ENCODE data around the gene TAP2. TPM values are rescaled to one million over a fixed set of nuclear protein-coding genes. Genes with fewer than 3 reads are reported as not detected.

The TAP2 gene
- total and polyA plus RNA-seq, 2 of the 13 experiments (the other 11 are each of a cell fraction or from before 2014, with no cell fraction given), result 10.3 to 17.6 TPM

DNA sequence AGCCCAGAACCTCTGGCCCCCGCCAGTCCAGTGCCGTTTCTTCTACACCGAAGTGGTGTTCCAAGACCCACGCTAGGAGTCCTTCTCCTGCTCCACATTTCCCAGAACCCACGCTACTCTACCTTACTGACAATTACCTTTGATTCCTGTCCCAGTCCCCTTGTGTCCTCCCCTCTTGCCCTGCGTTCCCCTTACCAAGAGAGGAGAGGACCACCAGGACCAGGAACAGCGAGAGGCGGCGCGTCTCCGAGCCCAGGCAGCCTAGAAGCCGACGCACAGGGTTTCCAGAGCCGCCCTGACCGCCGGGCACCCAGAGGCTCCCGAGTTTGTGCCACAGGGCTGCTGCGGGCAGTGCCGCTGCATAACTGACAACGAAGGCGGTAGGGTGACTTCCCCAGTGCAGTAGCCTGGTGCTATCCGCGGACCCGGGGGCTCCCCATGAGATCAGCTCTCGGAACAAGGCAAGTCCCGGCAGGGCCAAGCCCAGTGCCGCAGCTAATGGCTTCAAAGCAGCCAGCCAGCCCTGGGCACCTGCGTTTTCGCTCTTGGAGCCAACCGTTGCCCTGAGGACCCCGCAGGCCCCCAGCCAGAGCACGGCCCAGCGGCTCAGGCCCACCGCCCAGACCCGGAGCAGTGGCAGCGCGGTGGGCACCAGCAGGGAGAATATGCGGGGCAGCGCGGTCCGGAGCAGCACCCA is 14.5 kb upstream of the TAP2 start (continued):
- TF ChIP-seq, protein P1, sequence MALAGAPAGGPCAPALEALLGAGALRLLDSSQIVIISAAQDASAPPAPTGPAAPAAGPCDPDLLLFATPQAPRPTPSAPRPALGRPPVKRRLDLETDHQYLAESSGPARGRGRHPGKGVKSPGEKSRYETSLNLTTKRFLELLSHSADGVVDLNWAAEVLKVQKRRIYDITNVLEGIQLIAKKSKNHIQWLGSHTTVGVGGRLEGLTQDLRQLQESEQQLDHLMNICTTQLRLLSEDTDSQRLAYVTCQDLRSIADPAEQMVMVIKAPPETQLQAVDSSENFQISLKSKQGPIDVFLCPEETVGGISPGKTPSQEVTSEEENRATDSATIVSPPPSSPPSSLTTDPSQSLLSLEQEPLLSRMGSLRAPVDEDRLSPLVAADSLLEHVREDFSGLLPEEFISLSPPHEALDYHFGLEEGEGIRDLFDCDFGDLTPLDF (CRISPR knock-in tag; IDR thresholded peaks at IDR 0.05), result no peak; the same call in 1 of the 2 replicates
- TF ChIP-seq ZNF557 (CRISPR knock-in tag; IDR thresholded peaks at IDR 0.05) (no peak), MTA3 (CRISPR knock-in tag; IDR thresholded peaks at IDR 0.05) (no peak), TAF15 (IDR thresholded peaks at IDR 0.05; ENCODE audit: low read depth, low read length, poor library complexity, severe bottlenecking) (no peak), SRF (IDR thresholded peaks at IDR 0.05; ENCODE audit: low read depth, low read length) (no peak), RXRB (CRISPR knock-in tag; IDR thresholded peaks at IDR 0.05; ENCODE audit: borderline replicate concordance) (no peak; the same call in 1 of the 2 replicates), MZF1 (CRISPR knock-in tag; IDR thresholded peaks at IDR 0.05; ENCODE audit: borderline replicate concordance) (no peak), ZFP41 (CRISPR knock-in tag; IDR thresholded peaks at IDR 0.05; ENCODE audit: borderline replicate concordance) (no peak), ZFP82 (CRISPR knock-in tag; IDR thresholded peaks at IDR 0.05; ENCODE audit: borderline replicate concordance) (no peak), ZNF550 (CRISPR knock-in tag; IDR thresholded peaks at IDR 0.05; ENCODE audit: borderline replicate concordance) (no peak), KDM1A (CRISPR knock-in tag; IDR thresholded peaks at IDR 0.05) (no peak; the same call in 1 of the 2 replicates), ZNF430 (CRISPR knock-in tag; IDR thresholded peaks at IDR 0.05) (no peak), FOXK1 (CRISPR knock-in tag; IDR thresholded peaks at IDR 0.05; ENCODE audit: borderline replicate concordance, low read depth) (peak; percentile 17; the same call in 1 of the 2 replicates), ZNF138 (CRISPR knock-in tag; IDR thresholded peaks at IDR 0.05; ENCODE audit: low read depth) (no peak), FOSL2 (CRISPR knock-in tag; IDR thresholded peaks at IDR 0.05) (no peak), CHD2 (IDR thresholded peaks at IDR 0.05; ENCODE audit: low read depth, low read length) (no peak)
- TF ChIP-seq, protein P2, sequence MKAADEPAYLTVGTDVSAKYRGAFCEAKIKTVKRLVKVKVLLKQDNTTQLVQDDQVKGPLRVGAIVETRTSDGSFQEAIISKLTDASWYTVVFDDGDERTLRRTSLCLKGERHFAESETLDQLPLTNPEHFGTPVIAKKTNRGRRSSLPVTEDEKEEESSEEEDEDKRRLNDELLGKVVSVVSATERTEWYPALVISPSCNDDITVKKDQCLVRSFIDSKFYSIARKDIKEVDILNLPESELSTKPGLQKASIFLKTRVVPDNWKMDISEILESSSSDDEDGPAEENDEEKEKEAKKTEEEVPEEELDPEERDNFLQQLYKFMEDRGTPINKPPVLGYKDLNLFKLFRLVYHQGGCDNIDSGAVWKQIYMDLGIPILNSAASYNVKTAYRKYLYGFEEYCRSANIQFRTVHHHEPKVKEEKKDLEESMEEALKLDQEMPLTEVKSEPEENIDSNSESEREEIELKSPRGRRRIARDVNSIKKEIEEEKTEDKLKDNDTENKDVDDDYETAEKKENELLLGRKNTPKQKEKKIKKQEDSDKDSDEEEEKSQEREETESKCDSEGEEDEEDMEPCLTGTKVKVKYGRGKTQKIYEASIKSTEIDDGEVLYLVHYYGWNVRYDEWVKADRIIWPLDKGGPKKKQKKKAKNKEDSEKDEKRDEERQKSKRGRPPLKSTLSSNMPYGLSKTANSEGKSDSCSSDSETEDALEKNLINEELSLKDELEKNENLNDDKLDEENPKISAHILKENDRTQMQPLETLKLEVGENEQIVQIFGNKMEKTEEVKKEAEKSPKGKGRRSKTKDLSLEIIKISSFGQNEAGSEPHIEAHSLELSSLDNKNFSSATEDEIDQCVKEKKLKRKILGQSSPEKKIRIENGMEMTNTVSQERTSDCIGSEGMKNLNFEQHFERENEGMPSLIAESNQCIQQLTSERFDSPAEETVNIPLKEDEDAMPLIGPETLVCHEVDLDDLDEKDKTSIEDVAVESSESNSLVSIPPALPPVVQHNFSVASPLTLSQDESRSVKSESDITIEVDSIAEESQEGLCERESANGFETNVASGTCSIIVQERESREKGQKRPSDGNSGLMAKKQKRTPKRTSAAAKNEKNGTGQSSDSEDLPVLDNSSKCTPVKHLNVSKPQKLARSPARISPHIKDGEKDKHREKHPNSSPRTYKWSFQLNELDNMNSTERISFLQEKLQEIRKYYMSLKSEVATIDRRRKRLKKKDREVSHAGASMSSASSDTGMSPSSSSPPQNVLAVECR (CRISPR knock-in tag; IDR thresholded peaks at IDR 0.05; ENCODE audit: borderline replicate concordance), result no peak
- TF ChIP-seq, protein P3, sequence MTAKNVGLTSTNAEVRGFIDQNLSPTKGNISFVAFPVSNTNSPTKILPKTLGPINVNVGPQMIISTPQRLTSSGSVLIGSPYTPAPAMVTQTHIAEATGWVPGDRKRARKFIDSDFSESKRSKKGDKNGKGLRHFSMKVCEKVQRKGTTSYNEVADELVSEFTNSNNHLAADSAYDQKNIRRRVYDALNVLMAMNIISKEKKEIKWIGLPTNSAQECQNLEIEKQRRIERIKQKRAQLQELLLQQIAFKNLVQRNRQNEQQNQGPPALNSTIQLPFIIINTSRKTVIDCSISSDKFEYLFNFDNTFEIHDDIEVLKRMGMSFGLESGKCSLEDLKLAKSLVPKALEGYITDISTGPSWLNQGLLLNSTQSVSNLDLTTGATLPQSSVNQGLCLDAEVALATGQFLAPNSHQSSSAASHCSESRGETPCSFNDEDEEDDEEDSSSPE (CRISPR knock-in tag; IDR thresholded peaks at IDR 0.05), result no peak
- TF ChIP-seq, protein P4, sequence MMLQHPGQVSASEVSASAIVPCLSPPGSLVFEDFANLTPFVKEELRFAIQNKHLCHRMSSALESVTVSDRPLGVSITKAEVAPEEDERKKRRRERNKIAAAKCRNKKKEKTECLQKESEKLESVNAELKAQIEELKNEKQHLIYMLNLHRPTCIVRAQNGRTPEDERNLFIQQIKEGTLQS (CRISPR knock-in tag; IDR thresholded peaks at IDR 0.05), result no peak
- TF ChIP-seq, protein P5, sequence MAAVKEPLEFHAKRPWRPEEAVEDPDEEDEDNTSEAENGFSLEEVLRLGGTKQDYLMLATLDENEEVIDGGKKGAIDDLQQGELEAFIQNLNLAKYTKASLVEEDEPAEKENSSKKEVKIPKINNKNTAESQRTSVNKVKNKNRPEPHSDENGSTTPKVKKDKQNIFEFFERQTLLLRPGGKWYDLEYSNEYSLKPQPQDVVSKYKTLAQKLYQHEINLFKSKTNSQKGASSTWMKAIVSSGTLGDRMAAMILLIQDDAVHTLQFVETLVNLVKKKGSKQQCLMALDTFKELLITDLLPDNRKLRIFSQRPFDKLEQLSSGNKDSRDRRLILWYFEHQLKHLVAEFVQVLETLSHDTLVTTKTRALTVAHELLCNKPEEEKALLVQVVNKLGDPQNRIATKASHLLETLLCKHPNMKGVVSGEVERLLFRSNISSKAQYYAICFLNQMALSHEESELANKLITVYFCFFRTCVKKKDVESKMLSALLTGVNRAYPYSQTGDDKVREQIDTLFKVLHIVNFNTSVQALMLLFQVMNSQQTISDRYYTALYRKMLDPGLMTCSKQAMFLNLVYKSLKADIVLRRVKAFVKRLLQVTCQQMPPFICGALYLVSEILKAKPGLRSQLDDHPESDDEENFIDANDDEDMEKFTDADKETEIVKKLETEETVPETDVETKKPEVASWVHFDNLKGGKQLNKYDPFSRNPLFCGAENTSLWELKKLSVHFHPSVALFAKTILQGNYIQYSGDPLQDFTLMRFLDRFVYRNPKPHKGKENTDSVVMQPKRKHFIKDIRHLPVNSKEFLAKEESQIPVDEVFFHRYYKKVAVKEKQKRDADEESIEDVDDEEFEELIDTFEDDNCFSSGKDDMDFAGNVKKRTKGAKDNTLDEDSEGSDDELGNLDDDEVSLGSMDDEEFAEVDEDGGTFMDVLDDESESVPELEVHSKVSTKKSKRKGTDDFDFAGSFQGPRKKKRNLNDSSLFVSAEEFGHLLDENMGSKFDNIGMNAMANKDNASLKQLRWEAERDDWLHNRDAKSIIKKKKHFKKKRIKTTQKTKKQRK (IDR thresholded peaks at IDR 0.05; ENCODE audit: low read length), result no peak
